Naive thymus-derived CD4-positive, alpha-beta T cell (primary cell): ENCODE measurements around the gene SEMA4D. TPM values are rescaled to one million over a fixed set of nuclear protein-coding genes. Genes with fewer than 3 reads are reported as not detected.

Experiments
- ATAC-seq: fragments of 150-1000 bp; cut with Tn5 transposase; 2 replicates; pipeline ENCODE4 v1.10.0; 2021; ENCODE audit warnings: mild to moderate bottlenecking, moderate library complexity
- CTCF ChIA-PET: fragments of 350-600 bp; sonication (Branson Sonifier 250); formaldehyde crosslinking; loops from one replicate; lab custom pipeline; 2021; ENCODE audit warnings: antibody characterized with exemption; lab: Charles Lee
- POLR2A ChIA-PET: fragments of 350-600 bp; sonication (Branson Sonifier 250); formaldehyde crosslinking; loops from one replicate; lab custom pipeline; 2021; ENCODE audit warnings: antibody characterized with exemption, inconsistent platforms; lab: Charles Lee
- DNase-seq, 9 donors: peaks; one replicate each; pipeline versions ENCODE4 v3.0.0 to v3.0.0-alpha.2; 2020 to 2022; ENCODE audit warnings: mixed read lengths in 1 of 9
- H3K27ac ChIP-seq: one replicate; pipeline ENCODE4 v1.7.0; 2013; ENCODE audit warnings: mild to moderate bottlenecking, low read depth, low read length, moderate library complexity
- H3K27me3 ChIP-seq, 2 donors: one replicate each; pipeline ENCODE4 v1.7.0; 2013; ENCODE audit warnings: low read length in 2 of 2, mild to moderate bottlenecking in 2 of 2, moderate library complexity in 2 of 2; ENCODE audit not compliant: control insufficient read depth in 2 of 2, insufficient read depth in 2 of 2
- H3K36me3 ChIP-seq, 3 experiments: 1 replicate in 2 of 3; 2 replicates in 1 of 3; pipeline ENCODE4 v1.7.0; 2013; ENCODE audit warnings: low read length in 3 of 3, mild to moderate bottlenecking in 3 of 3, moderate library complexity in 1 of 3; ENCODE audit not compliant: insufficient read depth in 3 of 3, control insufficient read depth in 2 of 3
- H3K4me1 ChIP-seq, 2 donors: one replicate each; pipeline ENCODE4 v1.7.0; 2013; ENCODE audit warnings: low read length in 2 of 2, mild to moderate bottlenecking in 2 of 2, moderate library complexity in 1 of 2; ENCODE audit not compliant: control insufficient read depth in 2 of 2, insufficient read depth in 2 of 2
- H3K4me3 ChIP-seq: 2 replicates; pipeline ENCODE4 v1.7.0; 2013; ENCODE audit warnings: mild to moderate bottlenecking, low read length
- H3K9me3 ChIP-seq, 3 experiments: 1 replicate in 2 of 3; 2 replicates in 1 of 3; pipeline ENCODE4 v1.7.0; 2013; ENCODE audit warnings: low read length in 3 of 3; ENCODE audit not compliant: control insufficient read depth in 2 of 3
- H3K27ac Mint-ChIP-seq, 9 donors: one replicate each; pipeline ENCODE4 v1.8.0; 2020 to 2022; ENCODE audit warnings: mixed read lengths in 9 of 9, mild to moderate bottlenecking in 8 of 9, moderate library complexity in 5 of 9, inconsistent platforms in 2 of 9
- H3K27me3 Mint-ChIP-seq, 5 donors: one replicate each; pipeline ENCODE4 v1.8.0; 2021 to 2022; ENCODE audit warnings: mixed read lengths in 5 of 5, mild to moderate bottlenecking in 1 of 5
- H3K36me3 Mint-ChIP-seq, 5 donors: one replicate each; pipeline ENCODE4 v1.8.0; 2020 to 2022; ENCODE audit warnings: mixed read lengths in 5 of 5, mild to moderate bottlenecking in 3 of 5, inconsistent platforms in 1 of 5
- H3K4me1 Mint-ChIP-seq, 7 donors: one replicate each; pipeline ENCODE4 v1.8.0; 2020 to 2022; ENCODE audit warnings: mixed read lengths in 7 of 7, mild to moderate bottlenecking in 3 of 7, inconsistent platforms in 1 of 7
- H3K4me3 Mint-ChIP-seq, 10 donors: one replicate each; pipeline ENCODE4 v1.8.0; 2020 to 2022; ENCODE audit warnings: mild to moderate bottlenecking in 10 of 10, mixed read lengths in 10 of 10, moderate library complexity in 6 of 10, inconsistent platforms in 2 of 10
- H3K9me3 Mint-ChIP-seq, 11 donors: one replicate each; pipeline ENCODE4 v1.8.0; 2020 to 2022; ENCODE audit warnings: mixed read lengths in 11 of 11, mild to moderate bottlenecking in 4 of 11, inconsistent platforms in 1 of 11, moderate library complexity in 1 of 11
- intact Hi-C, 2 donors: fragments of 100-400 bp; cut with micrococcal nuclease; formaldehyde crosslinking; loops; one replicate each; pipeline ENCODE4 v1.15.1; 2023
- microRNA-seq: library from miRNA; unstranded; fragments of <30 nt; microRNA quantifications from one replicate; pipeline ENCODE4 v1.2.0, GENCODE V29; 2022; ENCODE audit warnings: borderline microRNAs expressed
- polyA plus RNA-seq, 2 donors: library from polyadenylated mRNA; unstranded; fragments of 300-500 nt; fragmentation: Illumina TruSeq; gene quantifications; one replicate each; pipeline ENCODE4 v1.2.3, GENCODE V29; 2021
- total RNA-seq, 6 experiments: library from RNA in 5 of 6; stranded (reverse) in 5 of 6; gene quantifications; 1 replicate in 5 of 6; 2 replicates in 1 of 6; pipeline ENCODE4 v1.2.3 and lab custom pipeline; 2021 to 2026

Gene SEMA4D
- total and polyA plus RNA-seq, 7 experiments from 2014 or later, result 114 to 465 (median 448) TPM

GRCh38 chr9:89311346-89312221, 186.3 kb downstream of the SEMA4D start:
- peaks cover 0 to 7% (median 0%) of the 10 kb centered on the region in 5 donors for H3K27me3 Mint-ChIP-seq
- H3K9me3 Mint-ChIP-seq, result peaks cover 0 to 6% (median 0%) of the 10 kb centered on the region in 11 donors
- intact Hi-C loops, result loop anchor here (2.0 to 10.0 kb wide), 4 partner anchors 151 to 477 kb away; partner anchors contain the start of gene GADD45G (in 2 of the 2)
- peaks cover 0 to 38% (median 32%) of the 10 kb centered on the region in 7 donors for H3K4me1 Mint-ChIP-seq
- ChIA-PET CTCF (no interaction called here), POLR2A (no interaction called here)
- H3K27me3 ChIP-seq, result peaks cover 0 to 4% of the 10 kb centered on the region in 2 donors
- H3K36me3 Mint-ChIP-seq, result peaks cover 0 to 21% (median 2%) of the 10 kb centered on the region in 5 donors
- no peak for DNase-seq
- no peak for ATAC-seq
- peak overlapping the region; percentile 94 to 99 (median 96) for H3K4me3 Mint-ChIP-seq
- peaks cover 22 to 24% of the 10 kb centered on the region in 2 donors for H3K4me1 ChIP-seq
- H3K27ac ChIP-seq, result peak overlapping the region; percentile 96
- H3K27ac Mint-ChIP-seq, result peak overlapping the region; percentile 97 to 100 (median 99)
- no peaks in the 10 kb centered on the region for H3K9me3 ChIP-seq
- H3K4me3 ChIP-seq, result peak overlapping the region; percentile 67
- H3K36me3 ChIP-seq, result no peaks in the 10 kb centered on the region

Small RNA genes within 50 kb of the gene (microRNA-seq; reads per million reads assigned to microRNA genes)
- not detected for gene MIR3153

Other genes starting within 250 kb of the SEMA4D start
- gene CKS2, start 186.9 kb downstream of the SEMA4D start, total RNA-seq, result 100 to 1,000 TPM in 1 of 5 experiments, 10 to 100 TPM in 1, 1 to 10 TPM in 3; 5.2 to 121 (median 8.9) TPM
- 1 to 10 TPM; 6.0 to 8.0 TPM for gene CKS2, start 186.9 kb downstream of the SEMA4D start, polyA plus RNA-seq
- gene SECISBP2, start 179.6 kb downstream of the SEMA4D start, total RNA-seq, result 100 to 1,000 TPM in 4 of 5 experiments, 10 to 100 TPM in 1; 55.0 to 130 (median 109) TPM
- 10 to 100 TPM; 20.1 to 29.0 TPM for gene SECISBP2, start 179.6 kb downstream of the SEMA4D start, polyA plus RNA-seq
- gene GADD45G, start 106.9 kb upstream of the SEMA4D start, total RNA-seq, result 10 to 100 TPM in 1 of 5 experiments, 1 to 10 TPM in 3, under 1 TPM in 1; 0.59 to 18.7 (median 4.7) TPM
- gene GADD45G, start 106.9 kb upstream of the SEMA4D start, polyA plus RNA-seq, result under 1 TPM in 1 of 2 donors, not detected in 1; 0.51 TPM